HepG2 (cell line): ENCODE results near the gene RHBG. TPM values are rescaled to one million over a fixed set of nuclear protein-coding genes. Genes with fewer than 3 reads are reported as not detected.

ENCODE experiments used
- ATAC-seq: fragments of 200-7000 bp; cut with Tn5 transposase; 3 replicates; pipeline ENCODE4 v1.9.1; 2020; ENCODE audit warnings: mild to moderate bottlenecking, moderate library complexity
- BruUV-seq: library from RNA; stranded (reverse); fragments of 400-500 nt; replicated peaks from 2 replicates; lab custom pipeline; 2021; lab: Mats Ljungman, UMichigan
- CTCF ChIA-PET: fragments of 300-600 bp; formaldehyde crosslinking; extraction: SDS; loops from one replicate; lab custom pipeline; 2021; ENCODE audit warnings: low total read pairs, inconsistent platforms, low intra/inter-chr PET ratio; lab: Yijun Ruan, JAX
- POLR2A ChIA-PET: fragments of 350-600 bp; sonication (Branson Sonifier 250); formaldehyde crosslinking; loops from one replicate; lab custom pipeline; 2020; ENCODE audit warnings: antibody characterized with exemption, inconsistent platforms; lab: Yijun Ruan, JAX
- DNase-seq: peaks from one replicate; pipeline ENCODE4 v3.0.0-alpha.2; 2015; ENCODE audit warnings: low spot score
- FAIRE-seq: peaks from 3 replicates; lab custom pipeline; 2011; peaks lifted over from hg19 to GRCh38; lab: Jason Lieb, UNC
- H2AFZ ChIP-seq: one replicate; pipeline ENCODE4 v1.6.1; 2011; ENCODE audit warnings: low read length, inconsistent platforms
- H3K27ac ChIP-seq: fragments of 300-600 bp; 3 replicates; pipeline ENCODE4 v1.8.0; 2011; ENCODE audit warnings: mixed run types, mild to moderate bottlenecking, mixed read lengths, low read length, inconsistent platforms; ENCODE audit not compliant: insufficient read depth; ENCODE audit errors: extremely low read length
- H3K27me3 ChIP-seq, 2 experiments: fragments of 200-600 bp in 1 of 2; 2 replicates in 1 of 2; 3 replicates in 1 of 2; pipeline versions ENCODE4 v1.6.0 to v1.8.0; 2011; ENCODE audit warnings: low read length in 2 of 2, mild to moderate bottlenecking in 2 of 2, moderate library complexity in 2 of 2, inconsistent platforms in 1 of 2; ENCODE audit not compliant: insufficient read depth in 2 of 2, control insufficient read depth in 1 of 2
- H3K36me3 ChIP-seq, 2 experiments: fragments of 200-600 bp in 1 of 2; replicated peaks in 1 of 2; 2 replicates in 1 of 2; 3 replicates in 1 of 2; pipeline versions ENCODE4 v1.5.1 to v1.8.0; 2011; ENCODE audit warnings: low read length in 2 of 2, inconsistent platforms in 1 of 2; ENCODE audit not compliant: insufficient read depth in 2 of 2, control insufficient read depth in 1 of 2
- H3K4me1 ChIP-seq: 2 replicates; pipeline ENCODE4 v1.5.1; 2012; ENCODE audit warnings: low read length, inconsistent platforms; ENCODE audit not compliant: insufficient read depth
- H3K4me2 ChIP-seq: 2 replicates; pipeline ENCODE4 v1.6.0; 2011; ENCODE audit warnings: low read depth, low read length, inconsistent platforms
- H3K4me3 ChIP-seq, 3 experiments: fragments of 200-600 bp in 1 of 3; sonication (generic), shearing (Covaris generic) in 1 of 3; replicated peaks in 1 of 3; 2 replicates each; pipeline ENCODE4 v1.5.1; 2011 to 2016; ENCODE audit warnings: low read length in 3 of 3, inconsistent platforms in 2 of 3, low read depth in 2 of 3, mild to moderate bottlenecking in 2 of 3, control low read depth in 1 of 3, mixed read lengths in 1 of 3; ENCODE audit not compliant: insufficient read depth in 1 of 3
- H3K79me2 ChIP-seq: one replicate; pipeline ENCODE4 v1.6.1; 2011; ENCODE audit warnings: low read length, inconsistent platforms; ENCODE audit not compliant: insufficient read depth
- H3K9ac ChIP-seq: 2 replicates; pipeline ENCODE4 v1.6.0; 2011; ENCODE audit warnings: mild to moderate bottlenecking, low read depth, low read length, inconsistent platforms; ENCODE audit not compliant: insufficient read depth
- H3K9me3 ChIP-seq: 2 replicates; pipeline ENCODE4 v1.5.1; 2012; ENCODE audit warnings: mild to moderate bottlenecking, low read length
- H4K20me1 ChIP-seq: 2 replicates; pipeline ENCODE4 v1.6.0; 2011; ENCODE audit warnings: inconsistent platforms, mild to moderate bottlenecking, low read length, moderate library complexity; ENCODE audit not compliant: insufficient read depth
- ETS1 ChIP-seq: sonication (generic); formaldehyde crosslinking; IDR thresholded peaks from 2 replicates; pipeline ENCODE4 v1.4.0; 2020; ENCODE audit warnings: missing genetic modification reagents
- GTF2F1 ChIP-seq: fragments of 150-350 bp; IDR thresholded peaks from 2 replicates; pipeline ENCODE4 v1.6.1; 2014; ENCODE audit warnings: low read length
- MTERF4 ChIP-seq: sonication (generic); formaldehyde crosslinking; IDR thresholded peaks from 2 replicates; pipeline ENCODE4 v1.8.0; 2023; ENCODE audit warnings: mild to moderate bottlenecking, missing genetic modification reagents
- MYPOP ChIP-seq: sonication (generic); formaldehyde crosslinking; IDR thresholded peaks from 2 replicates; pipeline ENCODE4 v1.8.1; 2023; ENCODE audit warnings: mild to moderate bottlenecking, moderate library complexity, missing genetic modification reagents
- NFE2 ChIP-seq: sonication (generic); formaldehyde crosslinking; IDR thresholded peaks from 2 replicates; pipeline ENCODE4 v1.4.0; 2020; ENCODE audit warnings: missing genetic modification reagents
- NFIB ChIP-seq: sonication (generic); formaldehyde crosslinking; IDR thresholded peaks from 2 replicates; pipeline ENCODE4 v1.9.0; 2021; ENCODE audit warnings: missing genetic modification reagents, mild to moderate bottlenecking, borderline replicate concordance
- TFE3 ChIP-seq: IDR thresholded peaks from 2 replicates; pipeline ENCODE4 v1.6.1; 2016
- ZKSCAN5 ChIP-seq: sonication (generic); formaldehyde crosslinking; IDR thresholded peaks from 2 replicates; pipeline ENCODE4 v1.5.1; 2020; ENCODE audit warnings: mild to moderate bottlenecking, missing genetic modification reagents
- ZNF136 ChIP-seq: sonication (generic); formaldehyde crosslinking; IDR thresholded peaks from 2 replicates; pipeline ENCODE4 v1.8.1; 2022; ENCODE audit warnings: low read depth, mild to moderate bottlenecking, moderate library complexity, missing genetic modification reagents
- ZNF17 ChIP-seq: sonication (generic); formaldehyde crosslinking; IDR thresholded peaks from 2 replicates; pipeline ENCODE4 v1.5.0; 2020; ENCODE audit warnings: mild to moderate bottlenecking, missing genetic modification reagents
- ZNF253 ChIP-seq: sonication (generic); formaldehyde crosslinking; IDR thresholded peaks from 2 replicates; pipeline ENCODE4 v1.8.0; 2022; ENCODE audit warnings: mild to moderate bottlenecking, missing genetic modification reagents, borderline replicate concordance
- ZNF34 ChIP-seq: sonication (generic); formaldehyde crosslinking; IDR thresholded peaks from 2 replicates; pipeline ENCODE4 v1.4.0; 2020; ENCODE audit warnings: mild to moderate bottlenecking, missing genetic modification reagents, borderline replicate concordance
- ZNF441 ChIP-seq: sonication (generic); formaldehyde crosslinking; IDR thresholded peaks from 2 replicates; pipeline ENCODE4 v1.7.0; 2021; ENCODE audit warnings: missing genetic modification reagents, borderline replicate concordance
- ZNF552 ChIP-seq: sonication (generic); formaldehyde crosslinking; IDR thresholded peaks from 2 replicates; pipeline ENCODE4 v1.9.0; 2022; ENCODE audit warnings: missing genetic modification reagents, mild to moderate bottlenecking, borderline replicate concordance
- ZNF691 ChIP-seq: sonication (generic); formaldehyde crosslinking; IDR thresholded peaks from 2 replicates; pipeline ENCODE4 v1.4.0; 2020; ENCODE audit warnings: missing genetic modification reagents, low read depth, mild to moderate bottlenecking, borderline replicate concordance
- ZNF703 ChIP-seq: sonication (generic); formaldehyde crosslinking; IDR thresholded peaks from 2 replicates; pipeline ENCODE4 v1.5.1; 2020; ENCODE audit warnings: missing genetic modification reagents, mild to moderate bottlenecking, moderate library complexity, borderline replicate concordance
- ZSCAN30 ChIP-seq: sonication (generic); formaldehyde crosslinking; IDR thresholded peaks from 2 replicates; pipeline ENCODE4 v1.5.0; 2020; ENCODE audit warnings: mild to moderate bottlenecking, missing genetic modification reagents
- WGBS: methylation state at CpG from one replicate; pipeline ENCODE4 v1.1.6; 2017; ENCODE audit warnings: low lambda C conversion rate; 5-methylcytosine and 5-hydroxymethylcytosine counted together
- in situ Hi-C: cut with HindIII; loops from 2 replicates; pipeline ENCODE4 v1.10.0; 2017; ENCODE audit warnings: low pct_unique_long_range_greater_than_20kb; ENCODE audit not compliant: extremely low pct_ligation_motif_present
- intact Hi-C: fragments of 100-400 bp; cut with micrococcal nuclease; formaldehyde crosslinking; loops from one replicate; pipeline ENCODE4 v1.10.0; 2022; ENCODE audit not compliant: unreplicated experiment
- polyA plus RNA-seq, 8 experiments: library from polyadenylated mRNA; depleted of rRNA in 3 of 8; stranded (reverse) in 7 of 8; unstranded in 1 of 8; fragments of >200 nt; fragmentation: Illumina TruSeq in 4 of 8; extraction: Trizol in 4 of 8; gene quantifications; 2 replicates each; pipeline versions ENCODE4 v1.2.1 to v1.2.3, GENCODE V29; 2011 to 2016; ENCODE audit warnings: low read depth in 4 of 8, missing spikeins in 1 of 8, mixed read lengths in 1 of 8; ENCODE audit not compliant: insufficient read depth in 1 of 8
- total RNA-seq, 5 experiments: library from RNA; depleted of rRNA; stranded (reverse); fragments of >200 nt; fragmentation: Illumina TruSeq; extraction: Trizol; gene quantifications; 2 replicates each; pipeline ENCODE4 v1.2.3, GENCODE V29; 2016; ENCODE audit warnings: low read depth in 1 of 5

The RHBG gene
- total and polyA plus RNA-seq, 2 of the 13 experiments (the other 11 are each of a cell fraction or from before 2014, with no cell fraction given) = 61.8 to 73.5 TPM

- Histone ChIP-seq H3K9me3 (no peaks in the 10 kb centered on the region), H3K79me2 (no peaks in the 10 kb centered on the region), H3K9ac (no peak overlapping the region), H3K4me2 (no peak overlapping the region), H2AFZ (no peak overlapping the region), H3K27me3 (peaks cover 5 to 58% of the 10 kb centered on the region in 2 experiments; a peak in 4 of 5 replicates), H3K4me1 (no peaks in the 10 kb centered on the region), H3K27ac (no peak overlapping the region), H3K36me3 (no peaks in the 10 kb centered on the region), H3K4me3 (no peak overlapping the region), H4K20me1 (no peaks in the 10 kb centered on the region)
- BruUV-seq = no TSS peak
- ChIA-PET CTCF (no interaction called here), POLR2A (no interaction called here)
- in situ Hi-C loops = no loop called here
- no peak for ATAC-seq
- no peak for FAIRE-seq
- WGBS = 8% methylated on average over 8 of the region's 8 CpGs
- intact Hi-C loops = no loop called here
- DNase-seq = no peak
- no peak for TF ChIP-seq GTF2F1
- TF ChIP-seq ETS1 = no peak
- TF ChIP-seq ZNF34 = no peak
- TF ChIP-seq ZNF253 (CRISPR knock-in tag) = no peak
- no peak for TF ChIP-seq ZNF703 (CRISPR knock-in tag)
- TF ChIP-seq ZNF691 (CRISPR knock-in tag) = no peak
- no peak for TF ChIP-seq MTERF4 (CRISPR knock-in tag)
- no peak for TF ChIP-seq NFE2 (CRISPR knock-in tag)
- no peak for TF ChIP-seq ZNF552 (CRISPR knock-in tag)
- TF ChIP-seq ZSCAN30 = no peak
- TF ChIP-seq MYPOP (CRISPR knock-in tag) = no peak
- no peak for TF ChIP-seq ZNF17
- no peak for TF ChIP-seq ZNF136 (CRISPR knock-in tag)
- TF ChIP-seq NFIB (CRISPR knock-in tag) = no peak
- TF ChIP-seq TFE3 (CRISPR knock-in tag) = no peak
- no peak for TF ChIP-seq ZKSCAN5 (CRISPR knock-in tag)
- TF ChIP-seq ZNF441 (CRISPR knock-in tag) = no peak
Measured at GRCh38 chr1:156410740-156411139, 41.7 kb downstream of the RHBG start.
